GM12878 (cell line): ENCODE data around the gene FASTKD2. TPM values are rescaled to one million over a fixed set of nuclear protein-coding genes. Genes with fewer than 3 reads are reported as not detected.

Source experiments
- ATAC-seq: fragments of 200-7000 bp; cut with Tn5 transposase; 3 replicates; pipeline ENCODE4 v1.9.1; 2020; ENCODE audit warnings: mild to moderate bottlenecking, moderate library complexity
- BruUV-seq: library from RNA; stranded (reverse); fragments of 400-500 nt; replicated peaks from 2 replicates; lab custom pipeline; 2021; lab: Mats Ljungman, UMichigan
- CTCF ChIA-PET: fragments of 300-600 bp; sonication (Branson Sonifier 250); formaldehyde crosslinking; extraction: SDS; loops from one replicate; lab custom pipeline; 2021; ENCODE audit warnings: inconsistent platforms; lab: Yijun Ruan, JAX
- POLR2A ChIA-PET: fragments of 350-600 bp; formaldehyde crosslinking; extraction: SDS; loops from one replicate; lab custom pipeline; 2021; ENCODE audit warnings: inconsistent platforms; lab: Charles Lee
- RAD21 ChIA-PET: fragments of 300-600 bp; sonication (Branson Sonifier 250); formaldehyde crosslinking; loops from one replicate; lab custom pipeline; 2023; ENCODE audit warnings: antibody characterized with exemption; ENCODE audit not compliant: unreplicated experiment; lab: Charles Lee
- SMC1A ChIA-PET: fragments of 300-600 bp; sonication (Branson Sonifier 250); formaldehyde crosslinking; loops from one replicate; lab custom pipeline; 2023; ENCODE audit not compliant: unreplicated experiment, uncharacterized antibody; lab: Charles Lee
- DNase-seq: peaks from one replicate; pipeline ENCODE4 v3.0.0-alpha.2; 2011; ENCODE audit warnings: low read depth, low spot score
- FAIRE-seq: peaks from 3 replicates; lab custom pipeline; 2011; peaks lifted over from hg19 to GRCh38; lab: Jason Lieb, UNC
- H2AFZ ChIP-seq: 2 replicates; pipeline ENCODE4 v1.6.0; 2011; ENCODE audit warnings: low read depth, low read length, control low read depth; ENCODE audit not compliant: control insufficient read depth
- H3K27ac ChIP-seq: 2 replicates; pipeline ENCODE4 v1.5.1; 2011; ENCODE audit warnings: control low read depth; ENCODE audit not compliant: control insufficient read depth, insufficient read depth
- H3K27me3 ChIP-seq, 2 experiments: replicated peaks in 1 of 2; 2 replicates each; pipeline versions ENCODE4 v1.6.0 to v1.6.1; 2011; ENCODE audit warnings: low read length in 1 of 2; ENCODE audit not compliant: control insufficient read depth in 2 of 2, insufficient read depth in 2 of 2
- H3K36me3 ChIP-seq, 2 experiments: 2 replicates each; pipeline ENCODE4 v1.5.1; 2011; ENCODE audit warnings: low read length in 1 of 2; ENCODE audit not compliant: control insufficient read depth in 2 of 2, insufficient read depth in 2 of 2
- H3K4me1 ChIP-seq: 2 replicates; pipeline ENCODE4 v1.6.1; 2011; ENCODE audit warnings: mild to moderate bottlenecking, low read length, moderate library complexity, mixed read lengths; ENCODE audit not compliant: control insufficient read depth, insufficient read depth
- H3K4me2 ChIP-seq: 2 replicates; pipeline ENCODE4 v1.6.0; 2011; ENCODE audit warnings: control low read depth; ENCODE audit not compliant: control insufficient read depth, insufficient read depth
- H3K4me3 ChIP-seq: fragments of 200-600 bp; sonication (generic); 2 replicates; pipeline ENCODE4 v1.5.1; 2016
- H3K79me2 ChIP-seq: 2 replicates; pipeline ENCODE4 v1.6.0; 2011; ENCODE audit warnings: low read length; ENCODE audit not compliant: control insufficient read depth, insufficient read depth
- H3K9ac ChIP-seq: 2 replicates; pipeline ENCODE4 v1.8.0; 2011; ENCODE audit warnings: low read length, control low read depth, mixed read lengths; ENCODE audit not compliant: control insufficient read depth, insufficient read depth
- H3K9me3 ChIP-seq: replicated peaks from 3 replicates; pipeline ENCODE4 v1.5.1; 2011; ENCODE audit warnings: mild to moderate bottlenecking, low read length; ENCODE audit not compliant: control insufficient read depth, insufficient read depth
- H4K20me1 ChIP-seq: 2 replicates; pipeline ENCODE4 v1.6.0; 2011; ENCODE audit not compliant: control insufficient read depth, insufficient read depth
- ATF7 ChIP-seq: fragments of 450-650 bp; IDR thresholded peaks from 2 replicates; pipeline ENCODE4 v1.6.1; 2016; ENCODE audit warnings: low read depth, mild to moderate bottlenecking
- BMI1 ChIP-seq: fragments of 450-650 bp; IDR thresholded peaks from 2 replicates; pipeline ENCODE4 v1.6.1; 2016; ENCODE audit warnings: mild to moderate bottlenecking, moderate library complexity, borderline replicate concordance
- CBX5 ChIP-seq: sonication (generic); IDR thresholded peaks from 2 replicates; pipeline ENCODE4 v1.6.1; 2016; ENCODE audit warnings: low read depth, moderate library complexity, mild to moderate bottlenecking, inconsistent platforms
- CREM ChIP-seq: IDR thresholded peaks from 2 replicates; pipeline ENCODE4 v1.6.1; 2014; ENCODE audit warnings: antibody characterized with exemption, low read depth
- E2F4 ChIP-seq: IDR thresholded peaks from 2 replicates; pipeline ENCODE4 v1.6.1; 2012; ENCODE audit warnings: low read depth, low read length, improper control_type of control experiment
- E4F1 ChIP-seq: fragments of 450-650 bp; IDR thresholded peaks from 2 replicates; pipeline ENCODE4 v1.6.1; 2018; ENCODE audit warnings: borderline replicate concordance, mild to moderate bottlenecking; ENCODE audit not compliant: partially characterized antibody
- FOXK2 ChIP-seq: fragments of 450-650 bp; IDR thresholded peaks from 2 replicates; pipeline ENCODE4 v1.6.1; 2017; ENCODE audit warnings: mild to moderate bottlenecking, moderate library complexity
- KAT2A ChIP-seq: conservative IDR thresholded peaks from 2 replicates; pipeline ENCODE4 v1.6.1; 2011; ENCODE audit warnings: low read depth, low read length; ENCODE audit not compliant: control insufficient read depth
- MTA3 ChIP-seq: IDR thresholded peaks from 2 replicates; pipeline ENCODE4 v1.6.1; 2012; ENCODE audit warnings: low read length, inconsistent platforms, borderline replicate concordance
- NBN ChIP-seq: fragments of 450-650 bp; IDR thresholded peaks from 2 replicates; pipeline ENCODE4 v1.6.1; 2016
- NKRF ChIP-seq: fragments of 450-650 bp; conservative IDR thresholded peaks from 2 replicates; pipeline ENCODE4 v1.6.1; 2017; ENCODE audit warnings: mild to moderate bottlenecking, moderate library complexity
- RBBP5 ChIP-seq: fragments of 200-600 bp; sonication (generic); conservative IDR thresholded peaks from 2 replicates; pipeline ENCODE4 v1.6.1; 2016
- RUNX3 ChIP-seq: IDR thresholded peaks from 2 replicates; pipeline ENCODE4 v1.6.1; 2012; ENCODE audit warnings: low read length, inconsistent platforms
- SPI1 ChIP-seq: IDR thresholded peaks from 2 replicates; pipeline ENCODE4 v1.6.1; 2011; ENCODE audit warnings: low read depth, mild to moderate bottlenecking, low read length, moderate library complexity, borderline replicate concordance; ENCODE audit not compliant: insufficient read depth
- SREBF2 ChIP-seq: IDR thresholded peaks from 2 replicates; pipeline ENCODE4 v1.6.1; 2012; ENCODE audit warnings: mild to moderate bottlenecking, low read length
- TCF12 ChIP-seq: IDR thresholded peaks from 2 replicates; pipeline ENCODE4 v1.6.1; 2011; ENCODE audit warnings: low read depth, mild to moderate bottlenecking, low read length
- ZBTB11 ChIP-seq: fragments of 450-650 bp; formaldehyde crosslinking; IDR thresholded peaks from 2 replicates; pipeline ENCODE4 v1.5.0; 2022; ENCODE audit warnings: mild to moderate bottlenecking, missing genetic modification characterization
- ZSCAN29 ChIP-seq: fragments of 450-650 bp; IDR thresholded peaks from 2 replicates; pipeline ENCODE4 v1.6.1; 2017; ENCODE audit warnings: mild to moderate bottlenecking, moderate library complexity
- WGBS: methylation state at CpG from one replicate; pipeline ENCODE4 v1.1.6; 2016; ENCODE audit warnings: low lambda C conversion rate; ENCODE audit not compliant: insufficient replicate concordance, insufficient coverage; ENCODE audit errors: missing lambda C conversion rate; 5-methylcytosine and 5-hydroxymethylcytosine counted together
- in situ Hi-C: fragments of 300-500 bp; cut with MboI; formaldehyde crosslinking; loops from 9 replicates; pipeline ENCODE4 v1.14.3; 2018; ENCODE audit warnings: mixed read lengths
- intact Hi-C: fragments of 100-400 bp; cut with micrococcal nuclease; formaldehyde crosslinking; loops from one replicate; pipeline ENCODE4 v1.14.2; 2022; ENCODE audit not compliant: unreplicated experiment
- polyA plus RNA-seq, 11 experiments: library from polyadenylated mRNA; depleted of rRNA in 4 of 11; unstranded in 6 of 11; stranded (reverse) in 5 of 11; fragments of >200 nt; fragmentation: Nextera tagmentation in 4 of 11; fragmentation: Illumina TruSeq in 1 of 11; extraction: Ambion mirVana in 4 of 11; extraction: Trizol in 1 of 11; gene quantifications; 1 replicate in 1 of 11; 2 replicates in 10 of 11; pipeline versions ENCODE4 v1.2.1 to v1.2.3, GENCODE V29; 2011 to 2016; ENCODE audit warnings: inconsistent platforms in 2 of 11, missing spikeins in 2 of 11, low read depth in 1 of 11
- total RNA-seq, 4 experiments: library from RNA; depleted of rRNA in 3 of 4; stranded (reverse); fragments of >200 nt in 3 of 4; fragmentation: Illumina TruSeq in 1 of 4; extraction: Trizol in 1 of 4; gene quantifications; 2 replicates each; pipeline versions ENCODE4 v1.2.1 to v1.2.3, GENCODE V29; 2013 to 2021

FASTKD2 gene
- total and polyA plus RNA-seq, 10 of the 15 experiments (the other 5 are each of a cell fraction or from before 2014, with no cell fraction given), result 32.1 to 115 (median 52.3) TPM

GRCh38 chr2:206840999-206841398 is 75.6 kb downstream of the FASTKD2 start:
- ChIA-PET SMC1A (interaction anchor here (2.0 kb wide), 1 partner anchor 9 kb away, joined by 6 read pairs; no protein-coding TSS in a partner anchor), RAD21 (interaction anchor here (0.8 kb wide), 1 partner anchor 233 kb away, joined by 3 read pairs; no protein-coding TSS in a partner anchor), CTCF (interaction anchor here (1.5 kb wide), 1 partner anchor 14 kb away, joined by 3 read pairs; no protein-coding TSS in a partner anchor), POLR2A (no interaction called here)
- Histone ChIP-seq H3K36me3 (no peaks in the 10 kb centered on the region), H2AFZ (no peak overlapping the region), H3K79me2 (no peaks in the 10 kb centered on the region), H3K27ac (no peak overlapping the region), H3K4me2 (no peak overlapping the region), H3K9me3 (no peaks in the 10 kb centered on the region), H3K4me3 (no peak overlapping the region), H3K27me3 (no peaks in the 10 kb centered on the region), H3K9ac (no peak overlapping the region), H3K4me1 (no peaks in the 10 kb centered on the region), H4K20me1 (no peaks in the 10 kb centered on the region)
- in situ Hi-C loops, result no loop called here
- FAIRE-seq (no peak), ATAC-seq (no peak), DNase-seq (no peak)
- BruUV-seq, result no TSS peak
- intact Hi-C loops, result no loop called here
- no peak for TF ChIP-seq MTA3
- TF ChIP-seq NKRF, result no peak
- TF ChIP-seq ZBTB11 (CRISPR knock-in tag), result no peak
- TF ChIP-seq E4F1, result no peak
- no peak for TF ChIP-seq KAT2A
- TF ChIP-seq ATF7, result no peak
- TF ChIP-seq RUNX3, result no peak
- no peak for TF ChIP-seq NBN
- no peak for TF ChIP-seq TCF12
- TF ChIP-seq E2F4, result no peak
- TF ChIP-seq SPI1, result no peak
- no peak for TF ChIP-seq RBBP5
- no peak for TF ChIP-seq FOXK2
- no peak for TF ChIP-seq SREBF2
- TF ChIP-seq ZSCAN29, result no peak
- no peak for TF ChIP-seq BMI1
- TF ChIP-seq CREM, result no peak
- no peak for TF ChIP-seq CBX5
- WGBS, result 85% methylated on average over 3 of the region's 3 CpGs
